NT2/D1 (cell line): ENCODE measurements around the gene SPAST.

ENCODE experiments used
- YY1 ChIP-seq: IDR thresholded peaks from 2 replicates; pipeline ENCODE4 v1.6.1; 2011; ENCODE audit not compliant: insufficient read length, insufficient read depth
- ZNF274 ChIP-seq: IDR thresholded peaks from 2 replicates; pipeline ENCODE4 v1.6.1; 2011; ENCODE audit warnings: mild to moderate bottlenecking, low read depth, low read length

GRCh38 chr2:32039447-32040219, 23.7 kb upstream of the SPAST start, which contains the start of gene DPY30:
- TF ChIP-seq YY1: no peak
- no peak for TF ChIP-seq ZNF274
